Endothelial cell of umbilical vein (primary cell): ENCODE data around the gene ENDOD1. TPM values are rescaled to one million over a fixed set of nuclear protein-coding genes. Genes with fewer than 3 reads are reported as not detected.

Experiments used
- BruUV-seq: library from RNA; stranded (reverse); fragments of 400-500 nt; replicated peaks from 2 replicates; lab custom pipeline; 2021; lab: Mats Ljungman, UMichigan
- CTCF ChIA-PET: fragments of 300-600, 350-600 bp; sonication (Branson Sonifier 250); formaldehyde crosslinking; loops from one replicate; lab custom pipeline; 2021; ENCODE audit warnings: antibody characterized with exemption, inconsistent platforms; lab: Charles Lee
- POLR2A ChIA-PET: fragments of 300-600, 350-600 bp; sonication (Branson Sonifier 250); formaldehyde crosslinking; loops from one replicate; lab custom pipeline; 2021; ENCODE audit warnings: antibody characterized with exemption, inconsistent platforms; lab: Charles Lee
- DNase-seq: peaks from one replicate; pipeline ENCODE4 v3.0.0-alpha.2; 2011; ENCODE audit warnings: low read depth, low spot score
- FAIRE-seq: peaks from 2 replicates; lab custom pipeline; 2011; peaks lifted over from hg19 to GRCh38; lab: Jason Lieb, UNC
- H2AFZ ChIP-seq: 2 replicates; pipeline ENCODE4 v1.6.0; 2012; ENCODE audit warnings: low read depth, low read length, control low read depth, inconsistent platforms
- H3K27ac ChIP-seq: 2 replicates; pipeline ENCODE4 v1.5.1; 2011; ENCODE audit warnings: low read depth, mild to moderate bottlenecking, control low read depth, low read length, moderate library complexity; ENCODE audit not compliant: insufficient read depth
- H3K27me3 ChIP-seq, 2 experiments: 2 replicates each; pipeline versions ENCODE4 v1.6.0 to v1.6.1; 2011; ENCODE audit warnings: low read length in 2 of 2, mixed read lengths in 1 of 2; ENCODE audit not compliant: control insufficient read depth in 2 of 2, insufficient read depth in 2 of 2
- H3K36me3 ChIP-seq, 2 experiments: 2 replicates in 1 of 2; 3 replicates in 1 of 2; pipeline ENCODE4 v1.5.1; 2011; ENCODE audit warnings: low read length in 2 of 2, mild to moderate bottlenecking in 1 of 2, moderate library complexity in 1 of 2; ENCODE audit not compliant: control insufficient read depth in 2 of 2, insufficient read depth in 2 of 2; ENCODE audit errors: extremely low read depth in 1 of 2
- H3K4me1 ChIP-seq: 3 replicates; pipeline ENCODE4 v1.5.1; 2011; ENCODE audit warnings: mild to moderate bottlenecking, low read length; ENCODE audit not compliant: control insufficient read depth, insufficient read depth; ENCODE audit errors: extremely low read depth
- H3K4me2 ChIP-seq: 2 replicates; pipeline ENCODE4 v1.6.1; 2011; ENCODE audit warnings: low read length, control low read depth, mixed read lengths; ENCODE audit not compliant: insufficient read depth
- H3K4me3 ChIP-seq, 3 experiments: fragments of 200-600 bp in 1 of 3; sonication (generic), shearing (Covaris generic) in 1 of 3; replicated peaks in 1 of 3; 2 replicates each; pipeline ENCODE4 v1.5.1; 2011 to 2016; ENCODE audit warnings: control low read depth in 3 of 3, low read length in 3 of 3, mild to moderate bottlenecking in 2 of 3, inconsistent platforms in 1 of 3, low read depth in 1 of 3, moderate library complexity in 1 of 3; ENCODE audit not compliant: insufficient read depth in 1 of 3
- H3K79me2 ChIP-seq: 2 replicates; pipeline ENCODE4 v1.6.0; 2012; ENCODE audit warnings: low read length, inconsistent platforms; ENCODE audit not compliant: control insufficient read depth, insufficient read depth
- H3K9ac ChIP-seq: replicated peaks from 2 replicates; pipeline ENCODE3; 2011; ENCODE audit warnings: low read length, control low read depth; ENCODE audit not compliant: insufficient read depth; ENCODE audit errors: extremely low read depth
- H3K9me1 ChIP-seq: replicated peaks from 3 replicates; pipeline ENCODE4 v1.6.0; 2011; ENCODE audit warnings: mild to moderate bottlenecking, low read length; ENCODE audit not compliant: control insufficient read depth, insufficient read depth; ENCODE audit errors: extremely low read depth
- H3K9me3 ChIP-seq: replicated peaks from 2 replicates; pipeline ENCODE4 v1.5.1; 2012; ENCODE audit warnings: low read length, inconsistent platforms; ENCODE audit not compliant: control insufficient read depth, insufficient read depth
- H4K20me1 ChIP-seq: replicated peaks from 2 replicates; pipeline ENCODE3; 2011; ENCODE audit warnings: mild to moderate bottlenecking, low read length; ENCODE audit not compliant: control insufficient read depth, insufficient read depth; ENCODE audit errors: extremely low read depth
- EZH2 ChIP-seq: IDR thresholded peaks from 2 replicates; pipeline ENCODE4 v1.6.1; 2012; ENCODE audit warnings: borderline replicate concordance, low read depth, mild to moderate bottlenecking, moderate library complexity, low read length, inconsistent platforms; ENCODE audit not compliant: severe bottlenecking
- FOS ChIP-seq: IDR thresholded peaks from 2 replicates; pipeline ENCODE4 v1.6.1; 2011; ENCODE audit warnings: mild to moderate bottlenecking, low read length, moderate library complexity, borderline replicate concordance; ENCODE audit not compliant: insufficient read depth
- GATA2 ChIP-seq: IDR thresholded peaks from 2 replicates; pipeline ENCODE4 v1.7.0; 2011; ENCODE audit warnings: low read depth, mild to moderate bottlenecking, moderate library complexity, mixed read lengths, low read length; ENCODE audit not compliant: insufficient read length, insufficient read depth
- JUN ChIP-seq: IDR thresholded peaks from 2 replicates; pipeline ENCODE4 v1.6.1; 2011; ENCODE audit warnings: borderline replicate concordance, low read depth; ENCODE audit not compliant: insufficient read length, insufficient read depth
- MAX ChIP-seq: IDR thresholded peaks from 2 replicates; pipeline ENCODE4 v1.6.1; 2011; ENCODE audit not compliant: insufficient read depth, insufficient read length
- MYC ChIP-seq: IDR thresholded peaks from one replicate; pipeline ENCODE4 v1.6.1; 2011; ENCODE audit warnings: mild to moderate bottlenecking, low read depth, low read length
- POLR2A ChIP-seq: IDR thresholded peaks from 2 replicates; pipeline ENCODE4 v1.6.1; 2012; ENCODE audit warnings: low read depth, mild to moderate bottlenecking, control low read depth, low read length
- POLR2AphosphoS5 ChIP-seq: IDR thresholded peaks from 2 replicates; pipeline ENCODE4 v1.6.1; 2012; ENCODE audit warnings: low read depth, mild to moderate bottlenecking, control low read depth, low read length, moderate library complexity; ENCODE audit not compliant: insufficient read depth
- dilution Hi-C: fragments of 300-500 bp; cut with MboI; formaldehyde crosslinking; loops from one replicate; pipeline ENCODE4 v1.15.0; 2019; ENCODE audit warnings: low sequenced_read_pairs; ENCODE audit not compliant: extremely low pct_ligation_motif_present
- intact Hi-C: fragments of 100-400 bp; cut with micrococcal nuclease; formaldehyde crosslinking; loops from one replicate; pipeline ENCODE4 v1.10.0; 2022
- polyA plus RNA-seq, 4 experiments: library from polyadenylated mRNA; depleted of rRNA in 3 of 4; stranded (reverse) in 3 of 4; unstranded in 1 of 4; fragments of >200 nt; gene quantifications; 2 replicates each; pipeline versions ENCODE4 v1.2.1 to v1.2.3, GENCODE V29; 2011 to 2012; ENCODE audit warnings: missing spikeins in 1 of 4
- total RNA-seq: library from RNA; stranded (reverse); gene quantifications from 2 replicates; pipeline ENCODE4 v1.2.3, GENCODE V29; 2021
- TF ChIP-seq, protein P1 (sequence below), 2 donors: IDR thresholded peaks; 1 replicate in 1 of 2; 2 replicates in 1 of 2; pipeline ENCODE4 v1.5.1; 2011; ENCODE audit warnings: low read length in 2 of 2, mild to moderate bottlenecking in 2 of 2, moderate library complexity in 2 of 2, control low read depth in 1 of 2, inconsistent platforms in 1 of 2, low read depth in 1 of 2; ENCODE audit not compliant: insufficient read depth in 1 of 2; ENCODE audit errors: extremely low read depth in 1 of 2

ENDOD1 gene
- total and polyA plus RNA-seq, 2 donors (not counting 3 experiments of a cell fraction or from before 2014, with no cell fraction given): 10.5 to 20.5 TPM

- H3K9ac ChIP-seq: no peak overlapping the region
- TF ChIP-seq MAX: no peak
- TF ChIP-seq JUN: no peak
- no peak for TF ChIP-seq POLR2A
- no peak for TF ChIP-seq GATA2
- TF ChIP-seq, protein P1, sequence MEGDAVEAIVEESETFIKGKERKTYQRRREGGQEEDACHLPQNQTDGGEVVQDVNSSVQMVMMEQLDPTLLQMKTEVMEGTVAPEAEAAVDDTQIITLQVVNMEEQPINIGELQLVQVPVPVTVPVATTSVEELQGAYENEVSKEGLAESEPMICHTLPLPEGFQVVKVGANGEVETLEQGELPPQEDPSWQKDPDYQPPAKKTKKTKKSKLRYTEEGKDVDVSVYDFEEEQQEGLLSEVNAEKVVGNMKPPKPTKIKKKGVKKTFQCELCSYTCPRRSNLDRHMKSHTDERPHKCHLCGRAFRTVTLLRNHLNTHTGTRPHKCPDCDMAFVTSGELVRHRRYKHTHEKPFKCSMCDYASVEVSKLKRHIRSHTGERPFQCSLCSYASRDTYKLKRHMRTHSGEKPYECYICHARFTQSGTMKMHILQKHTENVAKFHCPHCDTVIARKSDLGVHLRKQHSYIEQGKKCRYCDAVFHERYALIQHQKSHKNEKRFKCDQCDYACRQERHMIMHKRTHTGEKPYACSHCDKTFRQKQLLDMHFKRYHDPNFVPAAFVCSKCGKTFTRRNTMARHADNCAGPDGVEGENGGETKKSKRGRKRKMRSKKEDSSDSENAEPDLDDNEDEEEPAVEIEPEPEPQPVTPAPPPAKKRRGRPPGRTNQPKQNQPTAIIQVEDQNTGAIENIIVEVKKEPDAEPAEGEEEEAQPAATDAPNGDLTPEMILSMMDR (IDR thresholded peaks at IDR 0.05; ENCODE audit: extremely low read depth in 1 of 2, insufficient read depth in 1 of 2, low read depth in 1 of 2, low read length in 2 of 2): no peak
- TF ChIP-seq MYC: no peak
- TF ChIP-seq EZH2: no peak
- TF ChIP-seq POLR2AphosphoS5: no peak
- TF ChIP-seq FOS: no peak
- FAIRE-seq: no peak
- CTCF ChIA-PET: interaction anchor here (0.6 to 3.2 kb wide), 7 partner anchors 9 to 70 kb away, joined by 3 to 13 read pairs (median 6); partner anchors contain the start of genes ENDOD1 and SRSF8
- H4K20me1 ChIP-seq: no peaks in the 10 kb centered on the region
- no peaks in the 10 kb centered on the region for H3K9me3 ChIP-seq
- intact Hi-C loops: no loop called here
- no peaks in the 10 kb centered on the region for H3K27me3 ChIP-seq
- no peak overlapping the region for H3K4me3 ChIP-seq
- no peaks in the 10 kb centered on the region for H3K36me3 ChIP-seq
- peak overlapping the region; percentile 4 for H3K4me2 ChIP-seq
- POLR2A ChIA-PET: interaction anchor here (1.5 kb wide), 1 partner anchor 9 kb away, joined by 4 read pairs; the partner anchor contains the start of gene ENDOD1
- no peaks in the 10 kb centered on the region for H3K9me1 ChIP-seq
- H2AFZ ChIP-seq: peak overlapping the region; percentile 89
- dilution Hi-C loops: no loop called here
- no peaks in the 10 kb centered on the region for H3K79me2 ChIP-seq
- peak; percentile 8 for DNase-seq
- no peak overlapping the region for H3K27ac ChIP-seq
- peaks cover 9% of the 10 kb centered on the region for H3K4me1 ChIP-seq
- BruUV-seq: no TSS peak
Measured at GRCh38 chr11:95081010-95081409, 8.6 kb upstream of the ENDOD1 start.
